ENCODE data around the gene FTSJ1.

Gene FTSJ1

DNA sequence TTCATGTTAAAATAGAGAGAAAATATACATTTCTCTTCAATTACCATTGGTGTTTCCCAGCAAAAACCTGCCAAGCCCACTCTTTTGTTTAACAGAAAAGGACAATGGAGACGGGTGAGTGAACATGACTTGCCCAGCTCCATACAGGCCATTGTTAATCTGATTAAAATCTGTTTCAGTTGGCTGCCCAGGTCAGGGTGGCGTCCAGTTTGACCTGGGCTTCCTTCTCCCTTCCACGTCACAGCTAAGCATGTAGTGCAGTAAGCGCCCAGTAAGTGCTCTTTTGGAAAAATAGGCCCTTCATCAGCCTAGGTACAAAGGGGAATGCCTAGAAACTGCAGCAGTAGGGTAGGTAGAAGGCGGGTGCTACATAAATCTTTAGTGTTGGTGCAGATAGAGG is 31.2 kb downstream of the FTSJ1 start:
- no peak for DNase-seq (ENCODE audit: extremely low spot score)
- POLR2A ChIA-PET: interaction anchor here (1.1 kb wide), 1 partner anchor 33 kb away, joined by 3 read pairs; no protein-coding TSS in a partner anchor
- CTCF ChIA-PET: no interaction called here
- no peak for TF ChIP-seq NFRKB (IDR thresholded peaks at IDR 0.05)
- TF ChIP-seq TARDBP (IDR thresholded peaks at IDR 0.05): no peak
- TF ChIP-seq FOXK2 (IDR thresholded peaks at IDR 0.05): no peak
- TF ChIP-seq, protein P1, sequence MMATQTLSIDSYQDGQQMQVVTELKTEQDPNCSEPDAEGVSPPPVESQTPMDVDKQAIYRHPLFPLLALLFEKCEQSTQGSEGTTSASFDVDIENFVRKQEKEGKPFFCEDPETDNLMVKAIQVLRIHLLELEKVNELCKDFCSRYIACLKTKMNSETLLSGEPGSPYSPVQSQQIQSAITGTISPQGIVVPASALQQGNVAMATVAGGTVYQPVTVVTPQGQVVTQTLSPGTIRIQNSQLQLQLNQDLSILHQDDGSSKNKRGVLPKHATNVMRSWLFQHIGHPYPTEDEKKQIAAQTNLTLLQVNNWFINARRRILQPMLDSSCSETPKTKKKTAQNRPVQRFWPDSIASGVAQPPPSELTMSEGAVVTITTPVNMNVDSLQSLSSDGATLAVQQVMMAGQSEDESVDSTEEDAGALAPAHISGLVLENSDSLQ (IDR thresholded peaks at IDR 0.05): no peak
- TF ChIP-seq ELF4 (IDR thresholded peaks at IDR 0.05): no peak
- no peak for TF ChIP-seq LEF1 (IDR thresholded peaks at IDR 0.05; ENCODE audit: borderline replicate concordance)
- no peak for TF ChIP-seq ARNT (IDR thresholded peaks at IDR 0.05)
- no peak for TF ChIP-seq SUZ12 (IDR thresholded peaks at IDR 0.05)
- no peak for TF ChIP-seq ZNF384 (IDR thresholded peaks at IDR 0.05)
- TF ChIP-seq L3MBTL2 (conservative IDR thresholded peaks at IDR 0.05): no peak
- TF ChIP-seq FOXM1 (IDR thresholded peaks at IDR 0.05; ENCODE audit: borderline replicate concordance): no peak
- TF ChIP-seq HDGF (IDR thresholded peaks at IDR 0.05; ENCODE audit: borderline replicate concordance): no peak
- no peak for TF ChIP-seq SP1 (IDR thresholded peaks at IDR 0.05)
- TF ChIP-seq FOXA1 (IDR thresholded peaks at IDR 0.05): no peak
- no peak for TF ChIP-seq CTBP1 (IDR thresholded peaks at IDR 0.05; ENCODE audit: borderline replicate concordance)
- TF ChIP-seq BHLHE40 (IDR thresholded peaks at IDR 0.05; ENCODE audit: borderline replicate concordance): no peak

DNA sequence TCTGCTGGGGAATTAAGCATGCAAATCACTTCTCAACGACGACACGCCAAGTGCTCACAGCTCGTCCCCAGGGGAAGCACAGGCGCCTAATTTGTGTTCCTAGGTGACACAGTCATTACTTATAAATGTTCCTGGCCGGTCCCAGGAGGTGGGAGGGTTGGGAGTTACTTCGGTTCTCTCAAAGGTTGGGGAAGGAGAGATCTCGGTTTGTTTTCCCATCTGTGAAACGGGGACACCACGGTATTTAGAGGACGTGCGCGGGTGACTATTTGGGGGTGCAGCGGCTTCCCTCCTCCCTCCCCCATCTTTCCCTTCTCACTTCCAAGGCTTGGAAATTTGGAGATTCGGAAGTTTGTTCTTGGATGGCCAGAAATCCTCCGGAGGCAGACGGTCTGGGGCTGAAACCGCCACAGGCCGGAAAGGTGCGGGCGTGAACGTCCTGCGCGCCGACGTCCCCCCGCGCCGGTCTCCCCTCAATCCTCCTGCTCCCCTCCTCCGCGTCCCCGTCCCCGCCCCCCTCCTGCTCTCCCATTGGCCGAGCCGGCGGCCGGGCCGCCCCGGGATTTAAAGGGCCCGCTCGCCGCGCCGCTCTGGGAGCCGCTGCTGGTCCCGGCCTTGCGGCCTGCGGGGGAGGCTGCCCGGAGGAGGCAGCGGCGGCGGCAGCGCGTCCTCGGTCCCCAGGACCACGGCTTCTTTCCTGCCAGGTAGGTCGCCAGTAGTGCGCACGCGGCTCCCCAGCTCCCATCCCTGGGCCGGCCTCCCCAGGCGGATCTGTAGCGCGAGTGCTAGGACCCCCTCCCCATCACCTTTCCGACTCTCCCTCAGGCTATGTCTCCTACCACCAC is 32.6 kb downstream of the FTSJ1 start, which contains the start of gene PORCN:
PORCN (plus strand) TSS at position 593 of the 845 bp plus-strand sequence. CDS start 829 bp downstream, outside the sequence.
- peak; percentile 77 for DNase-seq (ENCODE audit: extremely low spot score)
- ChIA-PET POLR2A (interaction anchor here (1.1 kb wide), 1 partner anchor 35 kb away, joined by 3 read pairs; no protein-coding TSS in a partner anchor), CTCF (interaction anchor here (0.9 kb wide), 1 partner anchor 27 kb away, joined by 3 read pairs; no protein-coding TSS in a partner anchor)
- TF ChIP-seq FOXA1 (IDR thresholded peaks at IDR 0.05) (no peak), SUZ12 (IDR thresholded peaks at IDR 0.05) (no peak), ZNF384 (IDR thresholded peaks at IDR 0.05) (no peak), LEF1 (IDR thresholded peaks at IDR 0.05; ENCODE audit: borderline replicate concordance) (no peak), ELF4 (IDR thresholded peaks at IDR 0.05) (no peak), SP1 (IDR thresholded peaks at IDR 0.05) (no peak), L3MBTL2 (conservative IDR thresholded peaks at IDR 0.05) (no peak), BHLHE40 (IDR thresholded peaks at IDR 0.05; ENCODE audit: borderline replicate concordance) (no peak), NFRKB (IDR thresholded peaks at IDR 0.05) (no peak), ARNT (IDR thresholded peaks at IDR 0.05) (no peak), HDGF (IDR thresholded peaks at IDR 0.05; ENCODE audit: borderline replicate concordance) (no peak), TARDBP (IDR thresholded peaks at IDR 0.05) (no peak)
- TF ChIP-seq, protein P1 (IDR thresholded peaks at IDR 0.05): no peak

DNA sequence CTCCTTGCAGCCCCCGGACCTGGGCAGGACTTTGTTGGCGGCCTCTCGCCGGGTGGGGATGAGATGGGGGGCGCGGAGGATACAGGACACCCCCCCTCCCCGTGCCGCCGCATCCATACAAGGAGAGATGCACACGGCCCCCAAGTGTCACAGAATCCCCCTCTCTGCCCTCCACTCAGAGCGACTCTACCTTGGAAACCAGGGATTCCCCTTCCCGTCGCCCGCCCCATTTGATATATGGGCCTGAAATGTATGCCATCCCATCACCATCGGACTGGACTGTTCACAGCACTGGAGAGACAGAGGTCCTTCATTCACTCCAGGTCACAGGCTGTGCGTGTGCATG is 33.2 kb downstream of the FTSJ1 start:
- no peak for DNase-seq (ENCODE audit: extremely low spot score)
- POLR2A ChIA-PET: no interaction called here
- TF ChIP-seq, protein P1 (IDR thresholded peaks at IDR 0.05): 0 out of 2 replicates have a peak, but pooled peaks have one; percentile 5
- TF ChIP-seq L3MBTL2 (conservative IDR thresholded peaks at IDR 0.05): no peak
- CTCF ChIA-PET: no interaction called here

DNA sequence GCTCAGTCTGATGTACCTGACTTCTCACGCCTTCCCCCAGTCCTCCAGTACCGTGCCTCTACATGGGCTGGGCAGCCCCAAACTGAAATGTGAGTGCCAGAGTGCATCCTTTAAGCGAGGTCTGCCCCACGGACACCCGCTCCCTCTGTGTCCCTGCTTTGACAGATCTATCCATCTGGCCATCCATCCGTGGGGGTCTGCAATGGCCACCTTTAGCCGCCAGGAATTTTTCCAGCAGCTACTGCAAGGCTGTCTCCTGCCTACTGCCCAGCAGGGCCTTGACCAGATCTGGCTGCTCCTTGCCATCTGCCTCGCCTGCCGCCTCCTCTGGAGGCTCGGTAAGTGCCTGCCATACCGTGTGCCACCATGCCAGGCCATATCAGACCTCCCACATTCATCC is 33.6 kb downstream of the FTSJ1 start:
- DNase-seq (ENCODE audit: extremely low spot score): no peak
- ChIA-PET CTCF (no interaction called here), POLR2A (no interaction called here)
- TF ChIP-seq SUZ12 (IDR thresholded peaks at IDR 0.05): no peak
- no peak for TF ChIP-seq CTBP1 (IDR thresholded peaks at IDR 0.05; ENCODE audit: borderline replicate concordance)
- no peak for TF ChIP-seq ARNT (IDR thresholded peaks at IDR 0.05)
- TF ChIP-seq LEF1 (IDR thresholded peaks at IDR 0.05; ENCODE audit: borderline replicate concordance): no peak
- TF ChIP-seq, protein P1 (IDR thresholded peaks at IDR 0.05): no peak
- no peak for TF ChIP-seq TARDBP (IDR thresholded peaks at IDR 0.05)
- TF ChIP-seq BHLHE40 (IDR thresholded peaks at IDR 0.05; ENCODE audit: borderline replicate concordance): no peak
- no peak for TF ChIP-seq FOXA1 (IDR thresholded peaks at IDR 0.05)
- TF ChIP-seq FOXM1 (IDR thresholded peaks at IDR 0.05; ENCODE audit: borderline replicate concordance): no peak
- TF ChIP-seq ELF4 (IDR thresholded peaks at IDR 0.05): no peak
- TF ChIP-seq FOXK2 (IDR thresholded peaks at IDR 0.05): no peak
- TF ChIP-seq SP1 (IDR thresholded peaks at IDR 0.05): no peak
- no peak for TF ChIP-seq ZNF384 (IDR thresholded peaks at IDR 0.05)
- no peak for TF ChIP-seq HDGF (IDR thresholded peaks at IDR 0.05; ENCODE audit: borderline replicate concordance)
- no peak for TF ChIP-seq NFRKB (IDR thresholded peaks at IDR 0.05)
- TF ChIP-seq L3MBTL2 (conservative IDR thresholded peaks at IDR 0.05): no peak

DNA sequence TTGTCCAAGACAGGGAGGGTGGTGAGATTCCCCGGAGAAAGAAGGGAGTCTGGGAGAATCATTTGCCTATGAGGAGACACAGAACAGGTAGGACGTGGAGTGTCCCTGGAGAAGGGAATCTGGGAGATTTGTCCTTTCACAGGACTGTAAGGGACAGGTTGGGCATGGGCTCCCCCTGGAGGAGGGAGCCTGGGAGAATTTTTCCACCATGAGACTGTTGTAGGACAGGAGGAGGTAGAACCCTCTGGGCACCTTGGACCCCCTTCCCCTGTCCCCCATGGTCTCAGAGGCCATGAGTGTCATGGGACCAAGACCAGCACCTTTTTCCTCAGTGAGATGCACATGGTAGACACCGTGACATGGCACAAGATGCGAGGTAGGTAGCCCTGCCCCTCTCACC is 35.6 kb downstream of the FTSJ1 start:
- ChIA-PET CTCF (no interaction called here), POLR2A (no interaction called here)
- peak; percentile 46 for DNase-seq (ENCODE audit: extremely low spot score)
- TF ChIP-seq ARNT (IDR thresholded peaks at IDR 0.05) (no peak), L3MBTL2 (conservative IDR thresholded peaks at IDR 0.05) (no peak), BHLHE40 (IDR thresholded peaks at IDR 0.05; ENCODE audit: borderline replicate concordance) (no peak), LEF1 (IDR thresholded peaks at IDR 0.05; ENCODE audit: borderline replicate concordance) (no peak), HDGF (IDR thresholded peaks at IDR 0.05; ENCODE audit: borderline replicate concordance) (no peak), ELF4 (IDR thresholded peaks at IDR 0.05) (no peak), FOXA1 (IDR thresholded peaks at IDR 0.05) (no peak), SP1 (IDR thresholded peaks at IDR 0.05) (no peak), CTBP1 (IDR thresholded peaks at IDR 0.05; ENCODE audit: borderline replicate concordance) (no peak), SUZ12 (IDR thresholded peaks at IDR 0.05) (no peak), FOXM1 (IDR thresholded peaks at IDR 0.05; ENCODE audit: borderline replicate concordance) (no peak), ZNF384 (IDR thresholded peaks at IDR 0.05) (no peak), NFRKB (IDR thresholded peaks at IDR 0.05) (no peak), FOXK2 (IDR thresholded peaks at IDR 0.05) (no peak), TARDBP (IDR thresholded peaks at IDR 0.05) (no peak)
- TF ChIP-seq, protein P1 (IDR thresholded peaks at IDR 0.05): no peak
